Left renal pelvis (tissue), 4 donors: ENCODE results near the gene TSGA10. TPM values are rescaled to one million over a fixed set of nuclear protein-coding genes. Genes with fewer than 3 reads are reported as not detected.
"Not testable (repeated sequence)": the region's sequence is repeated elsewhere in the genome, so short reads cannot be mapped to it uniquely, and the experiment has no call there.

Experiments used
- DNase-seq, 4 donors: peaks; one replicate each; pipeline ENCODE4 v3.0.0-alpha.2; 2013; ENCODE audit warnings: low read depth in 4 of 4, low spot score in 3 of 4
- polyA plus RNA-seq, 4 donors: library from polyadenylated mRNA; unstranded; fragments of 120-200 nt; gene quantifications; one replicate each; pipeline ENCODE4 v1.2.1, GENCODE V29; 2013; ENCODE audit not compliant: insufficient read length in 4 of 4

The TSGA10 gene
- polyA plus RNA-seq, 4 donors: 4.6 to 19.9 (median 12.6) TPM

DNA sequence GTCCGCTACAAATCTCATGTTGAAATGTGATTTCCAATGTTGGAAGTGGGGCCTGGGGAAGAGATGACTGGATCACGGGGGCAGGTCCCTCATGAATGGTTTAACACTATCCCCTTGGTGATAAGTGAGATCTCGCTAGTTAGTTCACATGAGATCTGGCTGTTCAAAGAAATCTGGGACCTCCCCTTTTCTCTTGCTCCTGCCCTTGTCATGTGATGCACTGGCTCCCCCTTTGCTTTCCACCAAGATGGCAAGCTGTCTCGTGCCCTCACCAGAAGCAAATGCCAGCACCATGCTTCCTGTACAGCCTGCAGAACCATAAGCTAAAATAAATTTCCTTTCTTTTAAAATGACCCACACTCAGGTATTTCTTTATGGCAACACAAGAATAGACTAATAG is 70.5 kb downstream of the TSGA10 start:
- DNase-seq: no peak

DNA sequence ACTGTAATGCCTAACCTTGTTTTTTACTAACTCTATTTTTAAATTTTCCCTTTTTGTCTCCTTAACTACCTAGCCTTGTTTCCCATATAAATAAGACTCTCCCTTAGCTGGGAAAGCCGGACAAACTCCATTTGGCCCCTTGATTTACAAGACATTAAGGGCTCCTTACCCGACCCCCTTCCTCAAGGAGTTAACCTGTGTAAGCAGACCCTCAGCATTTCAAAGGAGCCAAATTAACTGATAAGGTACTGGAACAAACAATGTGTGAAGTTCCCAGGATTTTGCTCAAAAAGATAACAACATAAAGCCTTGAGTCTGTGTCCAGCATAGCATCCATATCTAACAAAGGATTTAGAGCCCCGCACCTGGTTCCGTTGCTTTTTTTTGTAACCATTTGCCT is 72.9 kb downstream of the TSGA10 start:
- no peak for DNase-seq

DNA sequence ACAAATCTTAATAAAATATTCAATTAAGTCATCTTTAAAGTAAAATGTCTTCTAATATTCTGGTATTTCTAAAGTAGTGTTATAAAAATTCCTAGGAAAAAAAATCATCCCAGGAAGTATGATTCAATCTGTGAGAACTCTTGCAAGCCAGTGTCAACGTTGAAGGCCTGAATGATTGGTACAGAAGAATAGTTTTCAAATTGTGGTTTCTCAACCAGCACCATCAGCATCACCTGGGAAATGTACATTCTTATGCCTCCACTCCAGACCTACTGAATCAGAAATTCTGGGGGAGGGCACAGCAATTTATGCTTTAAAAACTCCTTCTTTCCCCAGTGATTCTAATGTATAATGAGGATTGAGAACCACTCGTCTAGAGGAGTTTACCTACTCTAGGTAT is 75.5 kb downstream of the TSGA10 start:
- no peak for DNase-seq

DNA sequence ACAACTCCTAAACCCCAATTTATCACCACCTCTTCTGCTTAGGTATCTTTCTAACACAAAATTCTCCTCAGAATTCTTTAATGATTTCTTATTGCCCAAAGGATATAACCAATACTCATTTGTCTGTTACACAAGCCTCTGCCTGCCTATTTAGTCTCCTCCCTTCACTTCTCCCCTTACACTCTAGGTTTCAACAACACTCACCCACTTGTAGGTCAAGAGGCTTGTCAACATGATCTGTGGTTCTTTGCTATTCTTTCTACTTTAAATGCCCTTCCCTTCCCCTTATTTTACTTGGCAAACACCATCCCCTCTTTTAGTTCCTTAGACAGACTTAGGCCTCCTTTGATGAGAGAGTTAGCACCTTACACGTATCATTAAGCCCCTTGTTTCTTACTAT is 82.2 kb downstream of the TSGA10 start:
- DNase-seq: no peak

DNA sequence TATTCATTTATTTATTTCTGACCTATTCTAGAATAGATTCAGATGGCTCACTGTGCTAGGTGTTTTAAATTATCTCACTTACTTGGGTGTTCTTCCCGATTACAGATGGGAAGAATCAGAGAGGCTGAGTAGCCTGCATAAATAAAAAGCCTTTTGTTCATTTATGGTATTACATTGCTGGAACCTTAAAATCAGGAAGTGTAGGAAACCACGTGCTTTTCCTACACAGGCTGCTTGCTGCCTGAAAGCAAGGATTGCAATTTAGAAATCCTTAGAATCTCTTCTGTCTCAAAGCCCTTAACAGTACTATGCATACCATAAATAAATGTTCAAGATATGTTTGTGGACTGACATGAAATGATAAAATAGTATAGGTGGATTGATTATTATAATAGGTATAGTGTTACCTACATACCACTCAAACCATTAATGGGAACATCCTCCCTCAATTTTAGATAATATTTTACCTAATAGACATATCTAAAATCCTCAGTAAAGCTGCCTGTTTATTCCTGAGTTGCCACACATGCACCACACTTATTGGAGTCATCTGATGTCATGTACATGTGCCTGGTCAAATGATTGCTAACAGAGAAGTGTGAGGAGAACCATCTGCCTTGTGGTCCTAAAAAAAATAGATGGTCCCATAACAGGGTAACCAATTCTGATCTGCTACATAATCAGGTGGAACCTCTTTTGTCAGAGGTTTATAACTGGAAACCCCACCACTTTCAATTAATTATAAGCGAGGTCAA is 86.7 kb downstream of the TSGA10 start:
- no peak for DNase-seq

DNA sequence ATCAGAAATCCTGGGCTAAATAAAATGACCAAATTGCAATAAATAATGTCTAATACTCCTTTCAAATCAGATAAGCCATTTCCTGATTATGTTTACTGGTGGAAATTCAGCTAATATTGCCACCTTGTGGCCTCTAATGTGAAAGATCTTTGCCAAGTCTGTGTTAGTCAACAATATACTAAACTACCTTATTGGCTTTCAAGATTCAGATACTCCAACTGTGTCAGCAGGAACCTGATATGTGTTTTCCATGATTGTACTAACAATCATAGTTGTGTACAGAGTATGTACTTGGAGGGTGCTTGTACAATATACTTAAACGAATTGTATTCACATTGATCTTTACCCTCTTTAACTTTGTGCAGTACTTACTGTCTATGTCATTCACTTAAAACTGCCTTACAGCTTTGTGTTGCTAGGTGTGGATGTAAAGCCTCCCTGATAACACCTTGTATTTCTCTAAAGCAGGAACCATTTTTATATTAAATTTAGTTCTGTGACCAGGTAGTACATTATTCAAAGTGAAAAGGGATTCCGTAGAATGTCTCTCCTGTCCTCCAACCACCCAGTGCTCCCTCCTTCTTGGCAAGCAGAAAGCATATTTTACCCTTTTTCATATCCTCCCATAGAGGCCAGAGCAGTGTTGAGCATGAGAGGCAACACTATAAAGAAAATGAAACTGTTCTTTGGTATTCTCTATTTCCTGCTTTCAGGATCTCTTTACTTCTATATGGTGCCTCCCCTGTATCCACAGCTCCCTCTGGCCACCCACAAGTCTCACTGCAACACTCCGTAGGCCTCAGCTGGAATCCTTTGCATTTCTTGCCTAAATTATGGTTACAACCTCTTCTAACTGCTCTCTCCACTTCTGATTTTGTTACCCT is 88.4 kb downstream of the TSGA10 start:
- DNase-seq: peak in 2 of 4 donors; percentile 10 to 16

DNA sequence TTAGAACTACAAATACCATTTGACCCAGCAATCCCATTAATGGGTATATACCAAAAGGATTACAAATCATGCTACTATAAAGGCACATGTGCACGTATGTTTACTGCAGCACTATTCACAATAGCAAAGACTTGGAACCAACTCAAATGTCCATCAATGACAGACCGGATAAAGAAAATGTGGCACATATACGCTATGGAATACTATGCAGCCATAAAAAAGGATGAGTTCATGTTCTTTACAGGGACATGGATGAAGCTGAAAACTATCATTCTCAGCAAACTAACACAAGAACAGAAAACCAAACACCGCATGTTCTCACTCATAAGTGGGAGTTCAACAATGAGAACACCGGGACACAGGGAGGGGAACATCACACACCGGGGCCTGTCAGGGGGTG is 105.6 kb downstream of the TSGA10 start:
- DNase-seq: not testable (repeated sequence)

DNA sequence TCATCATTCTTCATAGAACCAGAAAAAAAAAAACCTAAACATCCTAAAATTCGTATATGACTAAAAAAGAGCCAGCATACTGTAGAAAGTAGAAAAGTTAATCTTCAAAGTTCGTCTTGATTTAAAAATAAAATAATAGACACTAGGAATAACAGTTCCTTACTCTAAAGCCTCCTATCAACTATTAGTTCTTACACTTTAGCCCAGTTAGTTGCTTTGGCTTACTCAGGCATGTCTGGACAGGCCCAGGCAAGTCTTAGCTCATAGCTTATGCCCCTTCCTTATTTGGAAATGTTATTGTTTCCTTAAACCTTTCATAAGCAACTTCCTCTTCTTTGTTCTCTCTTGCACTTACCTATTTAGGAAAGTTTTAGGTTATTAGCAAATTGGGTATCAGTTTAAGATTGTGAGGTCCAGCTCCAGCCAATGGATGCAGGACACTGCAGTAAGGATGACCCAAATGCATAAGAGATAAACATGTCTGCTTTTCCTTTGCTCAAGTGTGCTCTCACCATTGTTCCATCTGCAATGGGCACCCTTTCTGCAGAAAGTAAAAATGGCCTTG is 113.9 kb downstream of the TSGA10 start:
- not testable (repeated sequence) for DNase-seq

DNA sequence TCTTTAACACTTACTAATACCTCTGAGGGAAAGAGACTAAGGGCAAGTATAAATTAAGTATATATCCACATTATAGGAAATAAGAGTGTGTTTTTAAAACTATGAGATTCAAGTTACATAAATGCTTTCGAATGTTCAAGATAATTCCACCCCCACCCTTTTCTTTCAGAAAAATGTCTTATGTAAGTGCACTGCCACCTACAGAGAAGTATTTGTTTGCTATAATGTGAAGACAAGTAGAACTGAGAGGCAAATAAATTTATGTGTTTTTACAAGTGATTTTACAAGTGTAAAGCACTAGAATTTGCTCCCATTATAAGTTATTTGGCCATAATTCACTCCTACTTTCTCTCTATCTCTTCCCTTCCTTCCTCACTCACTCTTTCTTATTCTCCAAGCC is 118.8 kb downstream of the TSGA10 start:
- DNase-seq: no peak

DNA sequence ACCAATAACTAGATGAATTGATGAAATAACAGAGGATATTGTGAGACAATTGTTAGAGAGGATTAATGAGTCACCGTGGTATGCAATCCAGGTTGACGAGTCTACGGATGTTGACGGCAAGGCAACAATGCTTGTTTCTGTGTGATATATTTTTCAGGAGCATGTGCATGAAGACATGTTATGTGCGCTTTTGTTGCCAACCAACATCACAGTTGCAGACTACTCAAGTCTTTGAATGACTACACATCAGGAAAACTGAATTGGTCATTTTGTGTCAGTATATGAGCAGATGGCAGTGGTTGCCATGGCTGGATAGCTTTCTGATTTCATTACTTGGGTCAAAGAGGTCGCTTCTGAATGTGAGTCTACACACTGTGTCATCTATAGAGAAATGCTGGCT is 122.0 kb downstream of the TSGA10 start:
- DNase-seq: no peak

DNA sequence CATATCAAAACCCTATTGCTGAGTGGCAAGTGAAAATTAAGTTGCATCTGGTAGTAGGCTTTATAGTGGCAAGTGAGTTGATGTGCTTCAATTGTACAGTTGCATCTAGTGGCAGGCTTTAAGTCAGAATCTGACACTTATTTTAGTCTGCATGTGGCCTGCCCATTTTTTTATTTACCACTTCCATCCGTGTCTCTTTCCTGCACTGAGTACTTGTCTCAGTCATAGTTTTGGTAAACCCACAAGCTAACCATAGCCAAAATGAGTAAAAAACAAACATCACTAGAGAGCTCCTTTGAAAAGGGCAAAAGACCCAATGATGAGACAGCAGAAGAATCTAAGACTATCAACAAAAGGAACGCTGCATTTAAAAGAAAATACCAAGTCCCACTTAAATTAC is 122.7 kb downstream of the TSGA10 start:
- no peak for DNase-seq

DNA sequence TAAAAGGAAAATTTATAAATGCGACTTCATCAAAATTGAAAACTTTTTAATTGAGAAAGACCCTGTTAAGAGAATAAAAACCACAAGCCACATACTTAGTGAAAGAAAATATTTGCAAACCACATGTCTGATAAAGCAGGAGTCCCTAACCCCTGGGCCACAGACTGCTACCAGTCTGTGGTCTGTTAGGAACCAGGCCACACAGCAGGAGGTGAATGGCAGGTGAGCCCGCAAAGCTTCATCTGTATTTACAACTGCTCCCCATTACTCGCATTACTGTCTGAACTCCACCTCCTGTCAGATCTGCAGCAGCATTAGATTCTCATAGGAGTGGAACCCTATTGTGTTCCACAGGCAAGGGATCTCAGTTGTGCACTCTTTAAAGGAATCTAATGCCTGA is 123.3 kb downstream of the TSGA10 start:
- DNase-seq: no peak

DNA sequence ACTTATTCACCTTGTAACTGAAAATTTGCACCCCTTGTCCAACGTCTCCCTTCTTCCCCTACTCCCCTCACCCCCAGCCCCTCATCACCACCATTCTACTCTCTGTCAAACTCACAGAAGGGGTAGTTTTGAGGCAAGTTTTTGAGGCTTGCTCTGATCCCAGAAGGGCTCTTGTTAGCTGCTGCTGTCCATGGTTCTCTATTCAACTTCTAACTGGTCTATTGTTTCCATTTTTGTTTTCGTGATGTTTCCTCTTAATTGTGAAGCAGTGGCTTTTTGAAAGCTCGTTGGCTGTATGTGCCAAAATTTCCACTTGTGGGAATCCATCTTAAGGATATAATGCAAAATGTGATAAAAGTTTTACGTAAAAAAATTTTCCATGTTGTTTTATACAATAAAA is 126.2 kb downstream of the TSGA10 start:
- no peak for DNase-seq

DNA sequence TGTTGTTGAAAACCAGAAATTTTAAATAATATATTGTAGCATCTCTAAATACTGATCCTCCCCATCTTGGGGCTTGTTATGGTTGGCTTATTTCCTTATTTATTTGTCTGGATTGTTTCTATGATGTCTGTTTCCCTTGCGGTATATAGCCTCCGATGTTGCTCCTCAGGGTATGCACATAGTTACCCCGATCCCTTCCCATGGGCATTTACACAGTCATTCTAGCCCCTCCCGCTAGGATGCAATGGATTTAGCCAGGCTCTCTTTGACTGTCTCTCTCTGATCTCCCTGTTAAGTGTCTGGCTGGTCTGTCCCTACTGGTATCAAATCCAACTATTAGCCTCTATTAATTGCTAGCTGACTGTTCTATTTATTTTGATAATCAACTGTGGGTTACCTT is 126.9 kb downstream of the TSGA10 start:
- DNase-seq: no peak

DNA sequence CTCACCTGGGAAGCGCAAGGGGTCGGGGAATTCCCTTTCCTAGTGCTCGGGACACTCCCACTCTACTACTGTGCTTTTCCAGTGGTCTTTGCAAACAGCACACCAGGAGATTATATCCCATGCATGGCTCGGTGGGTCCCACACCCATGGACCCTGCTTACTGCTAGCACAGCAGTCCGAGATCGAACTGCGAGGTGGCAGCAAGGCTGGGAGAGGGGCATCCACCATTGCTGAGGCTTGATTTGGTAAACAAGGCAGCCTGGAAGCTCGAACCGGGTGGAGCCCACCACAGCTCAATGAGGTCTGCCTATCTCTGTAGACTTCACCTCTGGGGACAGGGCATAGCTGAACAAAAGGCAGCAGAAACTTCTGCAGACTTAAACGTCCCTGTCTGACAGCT is 154.0 kb downstream of the TSGA10 start:
- no peak for DNase-seq

DNA sequence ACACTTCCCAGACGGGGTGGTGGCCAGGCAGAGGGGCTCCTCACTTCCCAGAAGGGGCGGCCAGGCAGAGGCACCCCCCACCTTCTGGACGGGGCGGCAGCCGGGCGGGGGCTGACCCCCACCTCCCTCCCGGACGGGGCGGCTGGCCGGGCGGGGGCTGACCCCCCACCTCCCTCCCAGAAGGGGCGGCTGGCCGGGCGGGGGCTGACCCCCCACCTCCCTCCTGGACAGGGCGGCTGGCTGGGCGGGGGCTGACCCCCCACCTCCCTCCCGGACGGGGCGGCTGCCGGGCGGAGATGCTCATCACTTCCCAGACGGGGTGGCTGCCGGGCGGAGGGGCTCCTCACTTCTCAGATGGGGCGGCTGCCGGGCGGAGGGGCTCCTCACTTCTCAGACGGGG is 166.0 kb downstream of the TSGA10 start:
- not testable (repeated sequence) for DNase-seq

DNA sequence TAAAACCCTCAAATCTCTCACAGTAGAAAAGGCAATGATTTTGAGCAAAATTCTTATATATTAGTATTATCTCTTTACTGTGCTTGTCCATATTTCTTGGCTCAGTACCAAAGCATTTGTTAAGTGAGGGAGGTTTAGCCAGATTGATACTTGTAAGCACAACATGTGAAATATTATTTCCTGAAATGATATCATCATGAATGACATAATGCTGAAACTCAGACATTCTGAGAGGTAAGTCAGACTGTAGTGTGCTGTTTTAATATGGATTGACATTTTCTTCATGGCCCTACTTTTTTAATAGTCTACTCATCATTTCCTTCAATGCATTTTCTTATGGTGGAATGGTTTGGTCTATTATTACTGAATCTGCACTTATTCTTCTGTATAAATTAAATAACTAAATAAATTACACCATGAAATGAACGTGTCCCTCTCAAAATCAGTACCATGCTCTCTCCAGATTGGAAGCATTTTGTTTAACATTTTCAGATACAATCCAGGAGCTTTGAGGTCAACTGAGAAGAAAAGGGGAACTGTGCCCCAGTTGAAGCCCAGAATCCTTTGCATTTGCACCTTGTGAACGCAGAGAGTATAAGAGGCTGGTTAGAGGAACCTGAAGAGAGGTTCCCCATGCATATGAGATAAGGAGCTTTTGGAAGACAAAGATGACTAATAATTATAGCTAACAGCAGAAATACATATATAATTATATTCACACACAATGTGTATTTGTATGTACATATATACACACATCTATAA is 168.7 kb downstream of the TSGA10 start:
- no peak for DNase-seq

DNA sequence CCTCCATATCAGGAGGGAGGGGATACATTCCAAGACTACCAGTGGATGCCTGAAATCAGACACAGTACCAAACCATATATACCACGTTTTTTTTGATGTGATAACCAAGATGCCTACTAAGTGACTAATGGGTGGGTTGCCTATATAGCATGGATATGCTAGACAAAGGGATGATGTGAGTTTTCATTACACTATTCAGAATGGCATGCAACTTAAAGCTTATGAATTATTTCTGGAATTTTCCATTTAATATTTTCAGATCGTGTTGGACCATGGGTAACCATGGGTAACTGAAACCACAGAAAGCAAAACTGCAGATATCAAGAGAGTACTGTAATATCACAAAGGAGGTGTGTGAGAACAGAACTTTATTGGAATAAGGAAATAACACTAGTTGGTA is 179.1 kb downstream of the TSGA10 start:
- no peak for DNase-seq

DNA sequence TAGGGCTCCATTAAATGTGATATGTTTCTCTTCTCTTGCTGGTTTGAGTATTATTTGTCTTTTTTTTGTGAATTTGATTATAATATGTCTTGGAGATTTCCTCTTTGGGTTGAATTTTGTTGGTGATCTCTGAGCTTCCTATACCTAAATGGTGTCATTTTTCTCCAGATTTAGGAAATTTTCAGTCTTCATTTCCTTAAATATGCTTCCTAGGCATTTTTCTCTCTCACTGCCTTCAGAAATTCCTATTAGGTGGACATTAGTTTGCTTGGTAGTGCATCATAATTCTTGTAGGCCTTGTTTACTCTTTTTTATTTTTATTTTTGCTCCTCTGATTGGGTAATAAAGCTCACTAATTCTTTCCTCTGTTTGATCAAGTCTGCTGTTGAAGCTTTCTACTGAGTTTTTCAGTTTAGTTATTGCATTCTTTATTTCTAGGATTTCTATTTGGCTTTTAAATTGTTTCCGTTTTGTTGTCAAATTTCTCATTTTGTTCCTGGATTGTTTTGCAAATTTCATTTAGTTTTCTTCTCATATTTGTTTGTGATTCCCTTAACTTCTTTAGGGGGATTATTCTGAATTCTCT is 182.1 kb downstream of the TSGA10 start:
- no peak for DNase-seq

DNA sequence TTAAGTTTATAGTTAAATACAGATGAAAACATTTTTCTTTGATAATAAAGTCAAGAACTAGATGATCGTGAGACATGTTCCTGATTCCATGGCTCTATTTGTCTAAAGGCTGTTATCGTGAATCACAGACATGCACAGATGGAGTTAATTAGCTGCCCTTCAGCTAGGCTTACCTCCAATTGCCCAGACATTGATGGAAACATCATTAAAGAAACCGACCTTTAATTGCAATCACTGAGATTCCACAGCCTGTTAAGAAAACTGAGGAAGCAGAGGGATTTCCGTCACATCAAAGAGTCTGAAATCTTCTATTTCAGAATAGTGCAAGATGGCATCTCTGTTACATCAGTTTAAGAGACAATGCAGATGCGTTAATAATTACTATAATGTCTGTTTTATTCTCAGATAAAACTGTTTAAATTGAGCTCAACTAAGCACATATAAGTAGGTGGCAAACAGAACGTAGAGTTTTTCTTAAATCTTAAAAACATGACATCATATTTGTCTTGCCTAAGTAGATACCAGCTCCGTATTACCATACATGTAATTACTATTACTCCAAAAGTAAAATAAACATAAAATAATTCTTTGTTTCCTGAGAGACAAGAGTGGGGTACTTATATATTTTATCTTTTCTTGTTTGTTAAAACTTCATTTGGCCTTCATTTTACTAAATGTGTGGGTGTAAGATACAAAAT is 194.8 kb downstream of the TSGA10 start:
- DNase-seq: no peak
